Inferior parietal cortex (tissue), 1 donor: ENCODE data around the gene EXOC4.

Experiments used
- DNase-seq: peaks from one replicate; pipeline ENCODE4 v3.0.0-alpha.2; 2016; ENCODE audit errors: extremely low spot score

The EXOC4 gene

GRCh38 chr7:133572843-133573242 lies 320.0 kb downstream of the EXOC4 start:
- DNase-seq = no peak

DNA sequence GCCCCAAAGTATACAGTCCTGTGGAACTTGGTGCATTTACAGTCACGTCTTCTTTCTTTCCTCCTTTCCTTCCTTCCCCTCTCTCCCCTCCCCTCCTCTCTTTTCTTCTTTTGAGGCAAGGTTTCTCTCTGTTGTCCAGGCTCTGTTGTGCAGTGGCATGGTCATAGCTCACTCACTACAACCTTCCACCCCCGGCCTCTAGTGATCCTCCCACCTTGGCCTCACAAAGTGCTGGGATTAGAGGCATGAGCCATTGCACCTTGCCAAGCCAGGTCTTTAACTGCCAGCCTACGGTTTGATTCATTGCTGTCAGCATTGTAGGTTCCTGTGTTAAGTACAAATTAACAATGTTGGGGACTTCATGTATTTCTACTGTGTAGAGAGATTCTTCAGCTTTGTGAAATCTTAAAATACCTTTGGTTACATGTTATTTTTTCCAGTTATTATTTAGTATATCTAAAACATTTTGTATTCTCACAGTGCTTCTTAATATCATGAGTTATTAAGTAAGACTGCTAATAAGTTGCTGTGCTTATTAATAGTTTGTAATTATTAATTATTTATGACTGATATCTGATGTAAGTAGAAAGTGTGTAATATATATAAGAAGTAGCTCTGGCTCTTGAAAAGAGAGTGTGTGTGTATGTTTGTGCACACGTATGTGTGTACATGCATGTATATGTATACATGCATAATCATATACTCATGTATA lies 320.8 kb downstream of the EXOC4 start:
- no peak for DNase-seq

DNA sequence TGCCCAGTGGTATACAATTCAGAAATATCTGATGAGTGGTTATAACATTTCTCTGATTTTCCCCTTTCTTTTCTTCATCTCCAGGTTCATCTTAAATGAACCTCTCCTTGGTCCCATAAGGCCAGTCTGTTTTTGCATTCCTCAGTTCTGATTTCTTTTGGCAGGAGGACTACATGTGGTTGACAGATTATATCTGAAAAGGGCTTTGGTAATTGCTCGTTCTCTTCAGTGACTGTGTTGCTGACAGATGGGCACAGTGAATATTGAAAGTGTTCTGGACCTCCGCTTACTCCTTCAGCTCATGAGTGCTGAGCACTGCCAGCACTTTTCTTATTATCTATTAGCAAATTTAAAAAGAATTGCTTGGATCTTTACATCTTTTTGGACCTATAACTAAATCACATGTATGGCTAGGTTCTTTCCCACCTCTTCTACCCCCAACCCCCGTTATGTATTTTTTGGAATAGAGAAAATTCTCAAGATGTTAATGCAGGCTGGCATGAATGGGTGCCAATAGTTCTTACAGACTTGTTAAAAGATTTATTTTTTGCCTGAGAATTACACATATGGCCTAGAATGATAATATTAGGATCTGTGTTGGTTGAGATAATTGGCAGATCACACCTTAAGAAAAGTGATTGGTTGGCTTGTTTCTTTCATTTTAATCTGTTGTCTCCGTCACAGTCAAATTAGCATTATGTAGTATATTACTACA lies 323.0 kb downstream of the EXOC4 start:
- no peak for DNase-seq

DNA sequence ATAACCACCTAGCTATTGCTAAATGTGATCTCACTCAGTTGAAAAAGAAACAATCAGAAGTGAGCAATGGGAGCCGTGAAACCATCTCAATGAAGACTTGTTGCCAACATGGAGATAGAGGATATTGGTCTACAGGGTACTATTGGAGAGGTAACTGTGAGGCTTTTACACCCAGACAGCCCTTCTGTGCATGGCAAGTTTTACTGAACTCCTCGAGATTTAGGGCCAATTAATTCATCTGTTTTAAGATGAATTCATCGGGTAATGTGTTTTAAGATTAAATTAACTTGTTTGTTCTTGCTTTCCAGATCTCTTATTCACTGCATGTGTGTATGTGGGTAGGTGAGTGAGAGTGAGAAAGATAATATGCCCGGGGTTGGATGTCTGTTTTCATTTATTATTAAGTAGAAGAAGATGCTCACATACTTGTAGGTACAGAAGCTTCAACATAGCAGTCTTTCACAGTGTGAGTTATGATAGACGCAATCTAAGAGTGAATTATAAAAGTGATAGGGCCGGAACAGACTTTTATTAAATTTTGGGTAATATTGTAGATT lies 323.8 kb downstream of the EXOC4 start:
- DNase-seq = no peak

DNA sequence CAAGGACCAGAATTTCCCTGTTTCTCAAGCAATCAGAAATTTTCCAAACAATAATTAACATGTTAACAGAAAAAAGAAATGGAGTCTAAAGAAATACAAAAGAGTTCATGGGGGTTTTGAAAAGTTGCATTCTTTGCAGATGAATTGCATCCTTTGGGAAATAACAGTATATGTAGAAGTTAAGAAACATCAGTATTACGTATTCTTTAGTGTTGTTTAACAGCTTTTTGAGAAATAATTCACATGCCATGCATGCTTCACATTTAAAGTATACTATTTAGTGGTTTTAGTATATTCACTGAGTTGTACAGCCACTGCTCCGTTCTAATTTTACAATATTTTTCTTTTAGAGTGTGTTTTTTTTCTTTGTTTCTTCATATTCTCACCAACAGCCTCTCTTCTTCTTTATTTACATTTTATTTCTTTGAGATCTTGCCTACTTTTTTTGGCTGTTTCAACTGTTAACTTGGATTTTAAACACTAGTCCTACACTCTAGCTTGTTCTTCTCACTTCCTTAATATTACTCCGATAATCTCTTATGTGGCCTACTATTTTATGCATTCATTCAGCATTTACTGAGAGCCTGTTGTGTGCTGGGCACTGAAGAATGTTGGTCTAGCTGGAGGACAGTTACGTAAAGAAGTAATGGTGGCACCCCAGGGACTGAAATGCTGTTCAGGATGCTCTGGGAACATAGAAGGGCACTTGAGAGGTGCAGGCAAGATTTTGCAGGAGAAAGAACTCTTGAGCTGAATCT lies 330.1 kb downstream of the EXOC4 start:
- DNase-seq = no peak

DNA sequence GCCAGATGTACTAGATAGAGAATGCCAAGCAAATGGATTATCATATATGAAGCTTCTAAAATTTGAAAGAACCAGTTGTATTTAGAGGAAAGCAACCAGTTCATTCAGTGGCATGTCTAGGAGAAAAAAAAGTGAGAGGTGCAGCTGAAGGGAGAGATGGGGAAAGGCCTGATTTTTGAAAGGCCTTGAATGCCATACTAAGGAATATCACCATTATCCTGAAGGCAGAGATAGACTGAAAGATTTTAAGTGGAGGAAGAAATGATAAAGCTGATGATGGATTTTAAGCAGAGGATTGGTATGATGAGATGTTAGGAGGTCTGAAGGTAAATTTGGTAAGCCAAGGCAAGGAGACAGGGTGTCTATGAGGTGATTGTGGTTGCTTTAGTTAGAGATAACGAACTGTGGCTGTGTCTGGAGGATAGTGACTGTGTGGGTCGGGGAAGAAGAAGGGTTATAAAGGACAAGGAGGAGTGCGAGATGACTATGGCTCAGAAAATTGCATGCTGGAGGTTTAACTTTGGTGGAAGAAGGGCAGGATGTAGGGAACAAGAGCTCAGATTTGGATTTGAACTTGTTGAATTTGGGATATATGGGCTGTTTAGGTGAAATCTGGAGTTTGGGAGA lies 330.8 kb downstream of the EXOC4 start:
- DNase-seq = no peak

DNA sequence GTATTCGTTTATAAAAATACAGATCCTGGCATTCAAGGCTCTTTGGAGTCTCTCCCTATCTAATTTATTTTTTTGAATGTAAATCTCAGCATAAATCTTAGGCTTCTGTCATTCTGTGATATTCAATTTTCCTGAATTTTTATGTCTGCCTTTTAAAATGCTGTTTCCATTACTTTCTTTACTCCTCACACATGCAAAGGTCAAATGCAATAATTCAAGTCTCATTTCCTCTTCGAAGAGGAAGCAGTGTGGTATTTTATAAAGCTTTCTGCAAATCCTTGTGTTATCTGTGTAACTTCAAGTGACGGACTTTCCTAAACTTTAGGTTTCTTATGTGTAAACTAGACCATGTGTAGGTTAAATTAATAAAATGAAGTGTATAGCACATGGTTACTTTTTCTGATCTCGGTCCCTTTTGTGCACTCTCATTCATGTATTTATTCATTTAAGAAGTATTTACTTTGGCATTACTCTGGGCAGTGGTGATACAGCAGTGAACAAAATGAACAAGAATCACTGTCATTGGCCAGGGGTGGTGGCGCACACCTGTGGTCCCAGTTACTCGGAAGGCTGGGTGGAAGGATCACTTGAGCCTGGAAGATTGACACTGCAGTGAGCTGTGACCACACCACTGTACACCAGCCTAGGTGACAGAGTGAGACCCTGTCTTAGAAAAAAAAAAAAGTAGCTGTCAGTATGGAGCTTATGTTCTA lies 332.2 kb downstream of the EXOC4 start:
- DNase-seq = no peak

DNA sequence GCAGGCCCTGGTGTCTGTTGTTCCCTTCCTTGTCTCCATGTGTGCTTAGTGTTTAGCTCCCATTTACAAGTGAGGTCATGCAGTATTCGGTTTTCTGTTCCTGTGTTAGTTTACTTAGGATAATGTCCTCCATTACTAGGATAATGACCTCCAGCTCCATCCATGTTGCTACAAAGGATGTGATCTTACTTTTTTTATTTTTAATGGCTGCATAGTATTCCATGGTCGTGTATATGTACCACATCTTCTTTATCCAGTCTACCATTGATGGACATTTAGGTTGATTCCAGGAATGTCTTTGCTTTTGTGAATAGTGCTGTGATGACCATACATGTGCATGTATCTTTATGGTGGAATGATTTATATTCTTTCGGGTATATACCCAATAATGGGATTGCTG lies 333.4 kb downstream of the EXOC4 start:
- no peak for DNase-seq

- no peak for DNase-seq
Measured at GRCh38 chr7:133587903-133588302, 335.0 kb downstream of the EXOC4 start.

DNA sequence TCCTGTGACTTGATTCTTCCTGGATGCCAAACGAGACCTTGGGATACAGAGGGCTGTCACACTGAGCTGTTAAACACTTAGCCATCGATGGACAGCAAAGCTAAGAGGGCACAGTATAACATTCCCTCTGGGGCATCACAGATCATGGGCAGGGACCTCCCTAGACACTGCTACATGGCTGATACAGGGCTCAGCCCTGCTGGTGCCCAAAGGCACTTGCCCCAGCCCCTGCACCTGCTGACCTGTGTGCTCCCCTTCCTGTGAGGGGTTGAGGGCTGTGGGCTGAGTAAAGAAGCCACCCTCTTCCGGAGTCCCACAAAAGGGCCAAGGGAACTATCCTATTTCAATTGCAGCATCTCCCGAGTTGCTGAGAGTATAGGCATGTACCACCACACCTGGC lies 337.9 kb downstream of the EXOC4 start:
- no peak for DNase-seq

DNA sequence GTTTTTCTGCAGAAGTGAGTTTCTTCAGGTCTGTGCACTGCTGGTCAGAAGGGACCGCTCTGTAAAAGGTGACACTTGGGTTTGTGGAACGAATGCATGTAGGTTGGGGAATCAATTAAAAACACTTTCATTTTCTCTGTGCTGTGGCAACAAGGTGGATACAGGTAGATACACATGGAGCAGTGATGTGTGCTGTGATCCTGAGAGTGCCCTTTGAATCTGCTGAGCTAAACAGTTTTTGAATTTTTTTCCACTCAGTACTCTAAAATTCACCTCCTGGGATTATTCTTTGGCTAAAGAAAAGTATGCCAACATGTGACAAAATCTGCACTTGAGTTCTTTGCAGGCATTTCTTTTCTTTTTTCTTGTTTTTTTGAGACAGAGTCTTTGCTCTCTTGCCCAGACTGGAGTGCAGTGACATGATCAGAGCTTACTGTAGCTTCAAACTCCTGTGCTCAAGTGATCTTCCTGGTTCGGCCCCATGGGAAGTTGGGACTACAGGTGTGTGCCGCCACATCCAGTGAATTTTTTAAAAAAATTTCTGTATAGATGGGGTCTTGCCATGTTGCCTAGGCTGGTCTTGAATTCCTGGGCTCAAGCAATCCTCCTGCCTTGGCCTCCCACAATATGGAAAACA lies 338.9 kb downstream of the EXOC4 start:
- DNase-seq = no peak

- DNase-seq = no peak
Measured at GRCh38 chr7:133593561-133593960, 340.7 kb downstream of the EXOC4 start.

DNA sequence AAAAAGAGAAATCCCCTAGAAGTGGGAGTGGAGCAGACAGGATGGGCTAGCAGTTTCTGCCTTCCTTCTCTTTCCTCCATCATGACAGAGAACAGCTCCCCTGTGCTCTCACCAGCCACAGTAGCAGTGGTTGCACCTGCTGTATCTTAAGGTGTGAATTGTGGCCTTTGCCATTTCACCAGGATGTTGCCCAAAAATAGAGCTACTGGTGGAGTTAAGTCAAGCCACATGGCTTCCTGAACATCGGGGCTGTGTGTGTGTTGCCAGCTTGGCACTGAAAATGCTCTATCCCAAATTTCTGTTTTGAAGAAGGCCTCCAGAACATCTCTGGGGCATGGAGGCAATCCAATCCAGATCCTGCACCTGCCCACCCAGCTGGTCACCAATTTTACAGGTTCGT lies 348.7 kb downstream of the EXOC4 start:
- no peak for DNase-seq

DNA sequence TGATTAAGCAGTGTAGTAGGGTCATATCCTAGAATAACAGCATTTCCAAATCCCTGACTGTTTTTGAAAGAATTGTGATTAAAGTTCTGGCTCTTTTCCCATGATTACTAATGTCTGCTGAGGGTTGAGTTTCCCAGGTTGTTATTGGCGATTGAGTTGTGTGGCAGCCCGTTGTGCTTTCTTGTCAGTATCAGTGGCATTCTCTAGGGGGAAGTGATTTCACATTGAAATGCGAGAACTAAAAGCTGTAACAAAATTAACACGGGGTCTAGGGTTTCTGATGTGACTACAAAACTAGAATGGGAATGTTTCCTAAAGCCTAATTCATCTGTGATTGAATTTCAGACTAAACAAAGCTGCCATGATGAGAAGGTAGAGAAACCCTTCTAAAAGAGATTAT lies 349.4 kb downstream of the EXOC4 start:
- DNase-seq = no peak

DNA sequence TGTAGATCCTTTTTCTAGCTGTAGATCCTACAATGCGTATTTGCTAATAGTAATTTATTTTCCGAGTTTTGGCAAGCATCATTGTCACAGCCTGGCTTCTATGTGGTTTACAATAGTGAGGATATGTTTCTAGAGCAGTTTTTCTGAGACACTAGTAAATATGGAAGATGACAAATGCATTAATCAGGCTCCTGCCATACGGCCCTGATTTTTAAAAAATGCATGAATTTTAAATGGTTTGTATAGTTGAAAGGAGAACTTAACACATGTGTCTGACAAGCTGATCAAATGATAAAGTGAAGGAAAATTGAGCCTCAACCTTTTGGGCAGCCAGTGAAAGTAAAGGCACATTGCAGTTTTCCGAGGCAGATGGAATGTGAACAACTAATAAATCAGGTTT lies 354.1 kb downstream of the EXOC4 start:
- no peak for DNase-seq

GRCh38 chr7:133609806-133610205 lies 356.9 kb downstream of the EXOC4 start:
- DNase-seq = no peak

GRCh38 chr7:133611955-133612354 lies 359.1 kb downstream of the EXOC4 start:
- DNase-seq = no peak

DNA sequence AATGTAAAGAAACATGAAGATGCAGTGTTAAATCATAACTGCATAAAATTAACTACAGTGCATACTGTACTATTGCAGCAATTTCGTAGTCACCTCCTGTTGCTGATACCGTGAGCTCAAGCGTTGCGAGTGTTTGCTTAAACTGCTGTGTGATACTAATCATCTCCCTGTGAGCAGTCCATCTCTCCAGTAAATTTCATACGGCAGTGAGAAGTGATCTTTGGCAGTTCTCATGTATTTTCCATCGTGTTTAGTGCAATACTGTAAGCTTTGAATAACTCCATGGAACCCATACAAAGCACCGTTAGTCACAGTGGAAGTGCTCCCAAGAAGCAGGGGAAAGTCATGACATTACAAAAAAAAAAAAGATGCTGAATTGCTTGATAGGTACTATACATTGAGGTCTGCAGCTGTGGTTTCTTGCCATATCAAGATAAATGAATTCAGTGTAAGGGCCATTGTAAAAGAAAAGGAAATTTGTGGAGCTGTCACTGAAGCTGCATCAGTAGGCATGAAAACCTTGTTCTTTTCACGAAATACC lies 360.4 kb downstream of the EXOC4 start:
- DNase-seq = no peak

DNA sequence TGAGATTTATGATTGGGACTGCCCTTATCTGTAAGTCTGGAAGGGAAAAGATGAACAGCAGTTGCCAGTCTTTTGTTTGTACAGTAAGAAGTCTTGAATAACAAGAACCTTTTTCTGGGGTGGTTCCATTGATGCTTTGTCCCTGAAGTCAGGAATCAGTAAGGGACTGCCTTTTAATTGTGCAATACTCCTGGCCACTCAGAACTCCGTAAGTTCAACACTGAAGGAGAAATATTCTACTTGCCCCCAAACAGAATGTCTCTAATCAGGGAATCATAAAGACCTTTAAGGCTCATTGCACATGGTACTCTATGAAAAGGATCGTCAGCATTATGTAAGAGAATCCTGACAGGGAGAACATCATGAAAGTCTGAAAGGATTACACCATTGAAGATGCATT lies 361.4 kb downstream of the EXOC4 start:
- no peak for DNase-seq

- DNase-seq = no peak
Measured at GRCh38 chr7:133618970-133619369, 366.1 kb downstream of the EXOC4 start.

- DNase-seq = no peak
Measured at GRCh38 chr7:133619491-133619890, 366.6 kb downstream of the EXOC4 start.
